GM12801 (cell line): Measurements from ENCODE around the gene PANK4.

Experiments used
- CTCF ChIP-seq: IDR thresholded peaks from one replicate; pipeline ENCODE4 v1.5.1; 2011; ENCODE audit warnings: control low read depth; ENCODE audit not compliant: insufficient read length; ENCODE audit errors: extremely low read depth

The PANK4 gene

GRCh38 chr1:2512862-2513421 is 13.5 kb downstream of the PANK4 start:
- no peak for TF ChIP-seq CTCF

DNA sequence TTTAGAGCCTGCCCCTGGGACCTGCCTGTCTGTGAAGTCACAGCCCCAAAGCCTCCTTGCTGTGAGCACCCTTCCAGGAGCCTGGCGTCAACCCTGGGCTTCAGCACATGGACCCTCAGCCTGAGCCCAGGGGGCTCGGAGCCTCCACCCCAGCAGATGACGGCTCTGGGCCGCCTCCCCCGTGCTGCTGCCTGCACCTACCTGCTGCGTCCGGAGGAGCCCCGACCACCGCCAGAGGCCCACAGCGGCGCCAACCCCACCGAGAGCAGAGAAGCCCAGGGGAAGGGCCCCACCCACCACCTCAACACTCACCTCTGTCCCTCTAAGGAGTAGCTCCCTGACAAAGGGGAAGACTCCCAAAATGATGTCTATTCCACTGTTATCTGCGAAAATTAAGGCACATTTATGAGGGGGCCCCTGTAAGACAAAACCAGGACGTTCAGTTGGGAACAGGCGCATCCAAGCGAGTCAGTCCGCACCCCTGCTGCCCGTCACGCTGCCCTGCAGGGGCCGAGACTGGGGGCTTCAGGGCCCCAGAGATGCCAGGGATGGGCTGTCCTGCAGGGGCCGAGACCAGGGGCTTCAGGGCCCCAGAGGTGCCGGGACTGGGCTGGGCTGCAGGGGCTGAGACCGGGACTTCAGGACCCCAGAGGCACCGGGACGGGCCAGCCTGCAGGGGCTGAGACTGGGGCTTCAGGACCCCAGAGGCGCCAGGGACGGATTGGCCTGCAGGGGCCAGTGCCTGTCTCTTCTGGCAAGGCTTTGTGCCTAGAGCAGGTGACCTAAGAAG is 15.8 kb downstream of the PANK4 start:
- no peak for TF ChIP-seq CTCF

- no peak for TF ChIP-seq CTCF
Observed at GRCh38 chr1:2509589-2509988, 16.8 kb downstream of the PANK4 start.

DNA sequence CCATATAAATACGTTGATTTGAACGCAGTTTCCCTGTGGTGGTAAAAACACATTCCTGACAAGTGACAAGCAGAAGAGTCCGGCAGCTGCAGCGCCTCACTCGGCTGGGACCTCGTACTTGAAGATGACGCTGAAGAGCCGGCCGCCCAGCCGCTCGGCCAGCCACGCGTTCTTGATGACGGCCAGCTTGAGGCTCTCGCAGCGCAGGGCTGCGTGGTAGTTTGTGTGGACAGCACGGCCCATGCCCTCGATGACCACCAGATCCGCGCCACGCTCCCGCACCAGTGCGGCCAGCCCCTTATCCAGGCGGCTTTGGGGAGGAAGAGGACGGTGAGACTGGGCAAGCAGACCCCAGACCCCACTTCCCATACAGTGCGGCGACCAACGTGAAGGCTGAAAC is 17.6 kb downstream of the PANK4 start:
- TF ChIP-seq CTCF: no peak

DNA sequence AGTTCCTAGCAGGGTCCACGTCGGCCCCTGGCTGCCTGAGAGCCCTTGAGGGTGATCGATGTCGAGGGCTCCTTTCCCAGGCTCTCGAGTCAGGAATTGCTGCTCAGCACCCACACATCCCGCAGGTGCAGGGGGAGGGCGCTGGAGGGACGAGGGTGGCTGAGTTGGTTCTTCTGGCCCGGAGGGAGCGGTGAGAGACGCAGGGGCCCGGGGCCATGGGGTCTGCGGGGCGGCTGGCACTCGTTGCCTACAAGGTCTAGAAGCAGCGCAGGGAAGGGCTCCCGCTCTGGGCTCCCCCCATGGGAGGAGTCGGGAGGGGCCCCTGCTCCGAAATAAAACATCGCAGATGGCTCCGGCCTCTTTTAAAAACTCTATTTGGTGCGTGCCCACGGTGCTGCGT is 18.2 kb downstream of the PANK4 start:
- no peak for TF ChIP-seq CTCF

DNA sequence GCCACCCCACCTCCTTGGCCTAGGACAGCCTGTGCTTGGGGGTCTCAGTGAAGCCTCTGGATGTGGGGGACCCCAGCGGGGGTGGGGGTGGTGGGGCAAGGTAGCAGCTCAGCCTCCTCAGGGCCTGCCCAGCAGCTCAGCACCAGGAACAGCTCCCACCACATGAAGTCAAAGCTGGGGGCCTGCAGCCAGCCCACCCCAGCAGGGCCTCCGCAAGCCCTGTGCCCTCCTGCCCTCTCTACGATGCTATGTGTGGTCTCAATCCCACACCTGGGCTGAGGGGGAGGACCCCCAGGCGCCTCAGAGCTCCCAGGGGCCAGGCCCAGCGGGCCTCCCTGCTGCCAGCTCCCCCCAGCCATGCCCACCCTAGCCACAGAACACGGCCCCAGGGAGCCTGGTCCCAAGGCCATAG is 18.6 kb downstream of the PANK4 start:
- no peak for TF ChIP-seq CTCF

GRCh38 chr1:2506901-2507565 is 19.4 kb downstream of the PANK4 start:
- no peak for TF ChIP-seq CTCF
